Fibroblast of pulmonary artery (primary cell): ENCODE measurements around the gene GLS2.
A peak's percentile ranks its signal among the peaks of the same experiment; 100 is the strongest.

Experiments
- DNase-seq: peaks from one replicate; pipeline ENCODE4 v3.0.0-alpha.2; 2010; ENCODE audit warnings: low read depth
- H3K4me3 ChIP-seq: replicated peaks from 2 replicates; pipeline ENCODE4 v1.5.1; 2011; ENCODE audit warnings: low read depth, mild to moderate bottlenecking, control low read depth, low read length, moderate library complexity
- TF ChIP-seq, protein P1 (sequence below): IDR thresholded peaks from 2 replicates; pipeline ENCODE4 v1.5.1; 2011; ENCODE audit warnings: mild to moderate bottlenecking, control low read depth, low read length, inconsistent platforms; ENCODE audit errors: missing control alignments

GLS2 gene

DNA sequence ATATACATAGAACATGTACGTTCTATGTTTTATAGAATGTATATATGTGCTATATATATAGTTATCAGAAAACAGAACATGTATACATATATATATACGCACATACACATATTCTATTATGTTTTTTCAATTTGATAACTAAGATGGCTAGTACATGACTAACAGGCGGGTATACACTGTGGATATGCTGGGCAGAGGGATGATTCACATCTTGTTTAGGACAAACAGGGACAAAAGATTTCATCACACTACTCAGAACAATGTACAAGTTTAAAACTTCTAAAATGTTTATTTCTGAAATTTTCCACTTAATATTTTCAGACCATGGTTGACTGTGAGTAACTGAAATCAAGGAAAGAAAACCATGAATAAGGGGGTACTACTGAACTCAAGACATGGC, 56.1 kb downstream of the GLS2 start:
- TF ChIP-seq, protein P1, sequence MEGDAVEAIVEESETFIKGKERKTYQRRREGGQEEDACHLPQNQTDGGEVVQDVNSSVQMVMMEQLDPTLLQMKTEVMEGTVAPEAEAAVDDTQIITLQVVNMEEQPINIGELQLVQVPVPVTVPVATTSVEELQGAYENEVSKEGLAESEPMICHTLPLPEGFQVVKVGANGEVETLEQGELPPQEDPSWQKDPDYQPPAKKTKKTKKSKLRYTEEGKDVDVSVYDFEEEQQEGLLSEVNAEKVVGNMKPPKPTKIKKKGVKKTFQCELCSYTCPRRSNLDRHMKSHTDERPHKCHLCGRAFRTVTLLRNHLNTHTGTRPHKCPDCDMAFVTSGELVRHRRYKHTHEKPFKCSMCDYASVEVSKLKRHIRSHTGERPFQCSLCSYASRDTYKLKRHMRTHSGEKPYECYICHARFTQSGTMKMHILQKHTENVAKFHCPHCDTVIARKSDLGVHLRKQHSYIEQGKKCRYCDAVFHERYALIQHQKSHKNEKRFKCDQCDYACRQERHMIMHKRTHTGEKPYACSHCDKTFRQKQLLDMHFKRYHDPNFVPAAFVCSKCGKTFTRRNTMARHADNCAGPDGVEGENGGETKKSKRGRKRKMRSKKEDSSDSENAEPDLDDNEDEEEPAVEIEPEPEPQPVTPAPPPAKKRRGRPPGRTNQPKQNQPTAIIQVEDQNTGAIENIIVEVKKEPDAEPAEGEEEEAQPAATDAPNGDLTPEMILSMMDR, result no peak
- peak; percentile 77 for DNase-seq
- no peak overlapping the region for H3K4me3 ChIP-seq

DNA sequence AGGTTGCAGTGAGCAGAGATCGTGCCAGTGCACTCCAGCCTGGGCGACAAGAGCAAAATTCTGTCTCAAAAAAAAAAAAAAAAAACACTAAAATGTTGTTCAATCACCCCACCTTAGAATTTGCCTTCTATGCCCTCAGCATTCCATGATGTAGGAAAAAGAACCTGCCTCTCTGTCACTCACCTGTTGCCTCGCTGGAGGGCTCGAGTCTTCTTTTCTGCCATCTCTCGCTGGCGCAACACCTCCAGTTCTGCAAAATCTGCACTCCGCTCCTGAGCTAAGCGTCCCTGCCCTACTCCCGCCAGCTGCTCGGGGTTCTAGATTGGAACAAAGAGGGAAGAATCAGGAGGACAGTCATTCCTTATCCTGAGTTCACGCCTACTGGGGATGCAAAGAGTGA, 56.7 kb downstream of the GLS2 start:
- no peak for DNase-seq
- TF ChIP-seq, protein P1, result no peak

DNA sequence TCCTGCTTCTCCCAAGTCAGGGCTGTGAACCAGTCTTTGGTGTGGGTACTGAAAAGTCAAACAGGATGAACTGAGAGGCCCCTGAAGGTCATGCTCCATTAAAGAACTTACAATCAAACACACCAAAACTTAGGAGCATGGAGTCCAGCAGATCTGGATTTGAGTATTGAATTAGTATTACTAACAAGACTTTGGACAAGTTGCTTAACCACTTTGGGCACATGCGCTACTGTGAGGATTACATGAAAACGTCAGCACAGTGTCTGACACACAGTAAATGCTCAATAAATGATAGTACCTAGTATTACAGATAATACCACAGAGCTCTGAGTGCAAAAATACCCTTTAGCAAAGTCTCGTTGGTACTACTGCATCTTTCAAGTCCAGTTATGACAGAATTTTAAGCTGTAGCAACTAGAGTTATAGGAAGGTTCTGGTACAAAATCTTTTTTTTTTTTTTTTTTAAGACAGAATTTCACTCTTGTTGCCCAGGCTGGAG, 62.0 kb downstream of the GLS2 start:
- H3K4me3 ChIP-seq, result no peak overlapping the region
- TF ChIP-seq, protein P1, result no peak
- no peak for DNase-seq

More for the DNA sequence above, 56.7 kb downstream of the GLS2 start:
- H3K4me3 ChIP-seq, result no peak overlapping the region

DNA sequence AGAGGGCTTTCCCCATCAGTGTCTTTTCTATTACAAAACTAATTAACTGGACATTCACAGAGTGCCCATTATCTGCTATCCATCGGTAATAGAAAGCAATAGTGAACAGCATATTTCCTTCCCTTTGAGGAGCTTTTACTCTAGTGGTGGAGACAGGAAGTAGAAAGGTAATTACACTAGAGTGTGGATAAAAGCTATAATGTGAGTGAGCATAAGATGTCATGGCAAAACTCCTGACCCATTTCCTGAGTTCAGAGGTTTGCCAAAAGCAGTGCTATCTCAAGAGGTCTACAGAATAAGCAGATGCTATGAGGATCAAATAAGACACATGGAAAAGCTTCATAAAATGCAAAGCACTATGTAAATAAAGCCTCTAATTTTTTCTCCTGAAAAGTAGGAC, 62.8 kb downstream of the GLS2 start:
- DNase-seq, result no peak
- H3K4me3 ChIP-seq, result no peak overlapping the region
- TF ChIP-seq, protein P1, result no peak
